ENCODE results near the gene GAS2. TPM values are rescaled to one million over a fixed set of nuclear protein-coding genes. Genes with fewer than 3 reads are reported as not detected.

GAS2 gene
- 0.53 and 2.3 TPM in 2 replicates for total RNA-seq

GRCh38 chr11:22666325-22666687 is at the start of gene GAS2:
GAS2 (plus strand) TSS chr11:22666611; CDS start chr11:22674870, 8,259 bp downstream.

GRCh38 chr11:22625448-22626287 is 40.7 kb upstream of the GAS2 start, which contains the start of gene FANCF:
FANCF (minus strand) TSS chr11:22625823; CDS start chr11:22625810, 13 bp downstream.

DNA sequence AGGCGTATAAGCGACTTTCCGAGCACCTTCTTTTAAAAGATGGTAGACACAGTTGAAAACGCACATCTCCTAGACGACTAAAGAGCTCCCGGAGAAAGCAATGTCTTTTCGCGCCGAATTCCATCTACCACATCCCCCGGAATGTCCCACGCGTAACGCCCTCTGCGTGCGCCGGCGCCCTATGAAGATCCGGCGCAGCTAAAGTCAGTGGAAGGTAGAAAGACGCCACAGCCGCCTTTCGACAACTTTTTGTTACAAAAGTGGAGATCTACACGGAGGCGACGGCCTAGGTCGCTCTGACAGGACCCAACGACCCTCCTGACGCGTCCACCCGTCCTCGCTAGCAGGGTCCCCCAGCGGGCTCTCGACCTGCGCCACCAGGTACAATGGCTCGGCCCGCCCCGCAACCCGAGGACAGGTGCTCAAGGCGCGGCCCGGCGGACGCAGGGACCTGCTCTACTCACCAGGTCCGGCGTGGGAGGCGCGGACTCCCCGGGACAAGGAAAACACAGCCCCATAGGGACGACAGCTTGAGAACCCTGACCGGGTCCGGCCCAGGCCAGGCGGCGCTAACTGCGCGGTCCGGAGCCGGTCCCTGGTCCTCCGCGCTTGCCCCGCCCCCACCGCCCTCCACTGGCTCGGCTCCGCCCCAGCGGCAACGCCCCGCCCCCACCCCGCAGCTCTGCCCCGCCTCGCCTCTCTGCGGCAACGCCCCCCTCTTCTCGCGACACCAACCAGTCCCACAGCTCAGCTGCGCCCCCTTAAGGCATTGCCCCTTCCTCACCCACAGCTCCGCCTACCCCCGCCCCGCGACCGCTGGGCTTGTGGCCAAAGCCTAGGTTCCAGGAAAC is 163.0 kb downstream of the GAS2 start, which contains the start of gene SVIP:
Gene SVIP, minus strand, starts transcription at position 571 of the 851 bp plus-strand sequence. Its CDS starts 53 bp downstream, at position 518.

GRCh38 chr11:22860241-22860640 is 193.8 kb downstream of the GAS2 start, which contains the start of gene CCDC179:
CCDC179 (minus strand) TSS chr11:22860474; CDS start chr11:22860421, 53 bp downstream.

Other genes starting within 250 kb of the GAS2 start
- 6.7 and 9.2 TPM in 2 replicates for gene FANCF, start 40.8 kb upstream of the GAS2 start, total RNA-seq
- 3.4 and 5.8 TPM in 2 replicates for gene SVIP, start 163.2 kb downstream of the GAS2 start, total RNA-seq
- gene CCDC179, start 193.9 kb downstream of the GAS2 start, total RNA-seq = not detected in 2 replicates

All from myometrial cell (primary cell).